ENCODE results near the gene ERC2. TPM values are rescaled to one million over a fixed set of nuclear protein-coding genes. Genes with fewer than 3 reads are reported as not detected.
A peak's percentile ranks its signal among the peaks of the same experiment; 100 is the strongest.
"Not testable (repeated sequence)": the region's sequence is repeated elsewhere in the genome, so short reads cannot be mapped to it uniquely, and the experiment has no call there.

Gene ERC2
- total RNA-seq, 1 donor from 2014 or later, result 7.4 TPM

DNA sequence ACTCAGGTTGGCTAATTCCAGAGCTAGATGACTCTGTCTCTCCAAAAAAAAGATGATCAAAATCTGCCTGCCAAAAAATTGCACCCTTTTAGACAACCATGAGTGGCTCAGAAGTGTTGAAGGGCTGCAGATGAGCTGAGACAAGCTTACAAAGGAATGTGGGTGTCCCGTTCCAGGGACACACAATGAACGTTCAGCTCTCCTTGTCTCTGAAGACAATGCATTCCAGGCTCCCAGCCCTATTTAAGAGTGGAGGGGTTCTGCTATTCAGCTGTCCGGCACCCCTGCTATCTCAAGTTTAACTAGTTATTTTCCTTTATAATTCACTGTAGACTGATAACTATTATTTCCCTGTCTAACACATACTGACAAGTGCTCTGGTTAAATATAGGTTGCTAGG is 626.1 kb downstream of the ERC2 start:
- Histone ChIP-seq H3K4me1 (ENCODE audit: insufficient read depth, low read length) (no peaks in the 10 kb centered on the region), H3K27me3 (ENCODE audit: insufficient read depth, low read length) (no peaks in the 10 kb centered on the region), H4K20me1 (ENCODE audit: insufficient read depth, low read length) (no peaks in the 10 kb centered on the region), H3K9ac (ENCODE audit: low read length) (no peak overlapping the region), H3K4me3 (ENCODE audit: insufficient read depth, low read depth, low read length) (no peak overlapping the region), H3K79me2 (ENCODE audit: insufficient read depth, low read length) (no peaks in the 10 kb centered on the region), H2AFZ (ENCODE audit: low read depth, low read length) (no peak overlapping the region), H3K36me3 (ENCODE audit: insufficient read depth, low read length) (no peaks in the 10 kb centered on the region), H3K4me2 (ENCODE audit: low read length) (no peak overlapping the region), H3K27ac (ENCODE audit: low read depth, low read length) (no peak overlapping the region), H3K9me3 (ENCODE audit: insufficient read depth, low read depth, low read length) (no peaks in the 10 kb centered on the region)
- Mint-ChIP-seq H3K4me1 (ENCODE audit: low read depth, unreplicated experiment) (no peaks in the 10 kb centered on the region), H3K4me3 (ENCODE audit: unreplicated experiment) (no peak overlapping the region), H3K9me3 (ENCODE audit: unreplicated experiment) (peaks cover 5% of the 10 kb centered on the region), H3K27me3 (ENCODE audit: low read depth, unreplicated experiment) (no peaks in the 10 kb centered on the region), H3K27ac (ENCODE audit: unreplicated experiment) (no peak overlapping the region), H3K36me3 (ENCODE audit: low read depth, unreplicated experiment) (no peaks in the 10 kb centered on the region)
- FAIRE-seq (no peak), DNase-seq (ENCODE audit: low read depth) (no peak)
- TF ChIP-seq EZH2 (IDR thresholded peaks at IDR 0.05; ENCODE audit: insufficient read depth, low read length), result no peak
- TF ChIP-seq, protein P1, sequence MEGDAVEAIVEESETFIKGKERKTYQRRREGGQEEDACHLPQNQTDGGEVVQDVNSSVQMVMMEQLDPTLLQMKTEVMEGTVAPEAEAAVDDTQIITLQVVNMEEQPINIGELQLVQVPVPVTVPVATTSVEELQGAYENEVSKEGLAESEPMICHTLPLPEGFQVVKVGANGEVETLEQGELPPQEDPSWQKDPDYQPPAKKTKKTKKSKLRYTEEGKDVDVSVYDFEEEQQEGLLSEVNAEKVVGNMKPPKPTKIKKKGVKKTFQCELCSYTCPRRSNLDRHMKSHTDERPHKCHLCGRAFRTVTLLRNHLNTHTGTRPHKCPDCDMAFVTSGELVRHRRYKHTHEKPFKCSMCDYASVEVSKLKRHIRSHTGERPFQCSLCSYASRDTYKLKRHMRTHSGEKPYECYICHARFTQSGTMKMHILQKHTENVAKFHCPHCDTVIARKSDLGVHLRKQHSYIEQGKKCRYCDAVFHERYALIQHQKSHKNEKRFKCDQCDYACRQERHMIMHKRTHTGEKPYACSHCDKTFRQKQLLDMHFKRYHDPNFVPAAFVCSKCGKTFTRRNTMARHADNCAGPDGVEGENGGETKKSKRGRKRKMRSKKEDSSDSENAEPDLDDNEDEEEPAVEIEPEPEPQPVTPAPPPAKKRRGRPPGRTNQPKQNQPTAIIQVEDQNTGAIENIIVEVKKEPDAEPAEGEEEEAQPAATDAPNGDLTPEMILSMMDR (IDR thresholded peaks at IDR 0.05; ENCODE audit: insufficient read depth, low read depth, low read length), result no peak

GRCh38 chr3:55831876-55832275 is 636.4 kb downstream of the ERC2 start:
- H3K27ac ChIP-seq (ENCODE audit: low read depth, low read length), result not testable (repeated sequence)

GRCh38 chr3:55828712-55829111 is 639.6 kb downstream of the ERC2 start:
- H3K27me3 Mint-ChIP-seq (ENCODE audit: low read depth, unreplicated experiment), result no peaks in the 10 kb centered on the region
- H3K27ac Mint-ChIP-seq (ENCODE audit: unreplicated experiment), result no peak overlapping the region
- DNase-seq (ENCODE audit: low read depth) (peak; percentile 7), FAIRE-seq (no peak)
- no peak overlapping the region for H3K4me3 Mint-ChIP-seq (ENCODE audit: unreplicated experiment)
- Histone ChIP-seq H4K20me1 (ENCODE audit: insufficient read depth, low read length) (no peaks in the 10 kb centered on the region), H3K79me2 (ENCODE audit: insufficient read depth, low read length) (no peaks in the 10 kb centered on the region), H3K9ac (ENCODE audit: low read length) (no peak overlapping the region), H3K36me3 (ENCODE audit: insufficient read depth, low read length) (no peaks in the 10 kb centered on the region), H3K27me3 (ENCODE audit: insufficient read depth, low read length) (no peaks in the 10 kb centered on the region), H3K4me3 (ENCODE audit: insufficient read depth, low read depth, low read length) (no peak overlapping the region), H3K9me3 (ENCODE audit: insufficient read depth, low read depth, low read length) (no peaks in the 10 kb centered on the region), H3K4me2 (ENCODE audit: low read length) (no peak overlapping the region), H3K4me1 (ENCODE audit: insufficient read depth, low read length) (peaks cover 4% of the 10 kb centered on the region), H2AFZ (ENCODE audit: low read depth, low read length) (no peak overlapping the region), H3K27ac (ENCODE audit: low read depth, low read length) (no peak overlapping the region)
- H3K36me3 Mint-ChIP-seq (ENCODE audit: low read depth, unreplicated experiment), result peaks cover 2% of the 10 kb centered on the region
- TF ChIP-seq, protein P1 (IDR thresholded peaks at IDR 0.05; ENCODE audit: insufficient read depth, low read depth, low read length), result no peak
- no peak for TF ChIP-seq EZH2 (IDR thresholded peaks at IDR 0.05; ENCODE audit: insufficient read depth, low read length)
- no peaks in the 10 kb centered on the region for H3K4me1 Mint-ChIP-seq (ENCODE audit: low read depth, unreplicated experiment)
- peaks cover 4% of the 10 kb centered on the region for H3K9me3 Mint-ChIP-seq (ENCODE audit: unreplicated experiment)

More at GRCh38 chr3:55831876-55832275, 636.4 kb downstream of the ERC2 start:
- not testable (repeated sequence) for H3K36me3 ChIP-seq (ENCODE audit: insufficient read depth, low read length); H4K20me1 ChIP-seq (ENCODE audit: insufficient read depth, low read length); H3K9ac ChIP-seq (ENCODE audit: low read length); H3K27me3 ChIP-seq (ENCODE audit: insufficient read depth, low read length); H3K36me3 Mint-ChIP-seq (ENCODE audit: low read depth, unreplicated experiment); H3K4me3 Mint-ChIP-seq (ENCODE audit: unreplicated experiment); H3K79me2 ChIP-seq (ENCODE audit: insufficient read depth, low read length); H3K9me3 Mint-ChIP-seq (ENCODE audit: unreplicated experiment); FAIRE-seq; DNase-seq (ENCODE audit: low read depth); H3K4me1 Mint-ChIP-seq (ENCODE audit: low read depth, unreplicated experiment); H3K27ac Mint-ChIP-seq (ENCODE audit: unreplicated experiment); H3K4me3 ChIP-seq (ENCODE audit: insufficient read depth, low read depth, low read length); H3K27me3 Mint-ChIP-seq (ENCODE audit: low read depth, unreplicated experiment); H3K4me2 ChIP-seq (ENCODE audit: low read length); H3K4me1 ChIP-seq (ENCODE audit: insufficient read depth, low read length); H2AFZ ChIP-seq (ENCODE audit: low read depth, low read length); H3K9me3 ChIP-seq (ENCODE audit: insufficient read depth, low read depth, low read length)

All from astrocyte (in vitro differentiated cells and primary cell).